Lung (tissue), 12 donors: ENCODE data around the gene TCFL5. TPM values are rescaled to one million over a fixed set of nuclear protein-coding genes. Genes with fewer than 3 reads are reported as not detected.

Source experiments
- ATAC-seq: fragments of 200-7000 bp; cut with Tn5 transposase; one replicate; pipeline ENCODE4 v1.9.1; 2020; ENCODE audit warnings: moderate number of reproducible peaks; ENCODE audit not compliant: insufficient read depth, low FRiP score
- DNase-seq, 3 donors: peaks; one replicate each; pipeline ENCODE4 v3.0.0-alpha.2; 2013 to 2017
- H3K27ac ChIP-seq, 2 donors: one replicate each; pipeline ENCODE4 v1.5.1; 2013; ENCODE audit warnings: mild to moderate bottlenecking in 2 of 2, moderate library complexity in 2 of 2, control low read depth in 1 of 2, inconsistent platforms in 1 of 2, low read depth in 1 of 2, low read length in 1 of 2
- H3K27me3 ChIP-seq, 3 donors: one replicate each; pipeline ENCODE4 v1.5.1; 2013; ENCODE audit warnings: low read length in 2 of 3; ENCODE audit not compliant: control insufficient read depth in 3 of 3, insufficient read depth in 3 of 3
- H3K36me3 ChIP-seq, 4 donors: one replicate each; pipeline ENCODE4 v1.5.1; 2013; ENCODE audit warnings: low read length in 4 of 4, mild to moderate bottlenecking in 1 of 4, moderate library complexity in 1 of 4; ENCODE audit not compliant: control insufficient read depth in 4 of 4, insufficient read depth in 4 of 4
- H3K4me1 ChIP-seq, 5 donors: one replicate each; pipeline ENCODE4 v1.5.1; 2013; ENCODE audit warnings: low read length in 5 of 5, mild to moderate bottlenecking in 2 of 5, moderate library complexity in 1 of 5; ENCODE audit not compliant: control insufficient read depth in 5 of 5, insufficient read depth in 5 of 5
- H3K4me3 ChIP-seq: one replicate; pipeline ENCODE4 v1.5.1; 2013; ENCODE audit warnings: mild to moderate bottlenecking, control low read depth, moderate library complexity
- H3K9ac ChIP-seq, 2 donors: one replicate each; pipeline ENCODE4 v1.5.1; 2013; ENCODE audit warnings: low read length in 2 of 2, control low read depth in 1 of 2; ENCODE audit not compliant: insufficient read depth in 1 of 2
- H3K9me3 ChIP-seq, 4 donors: one replicate each; pipeline ENCODE4 v1.5.1; 2013; ENCODE audit warnings: low read length in 3 of 4, mild to moderate bottlenecking in 1 of 4, moderate library complexity in 1 of 4; ENCODE audit not compliant: control insufficient read depth in 4 of 4, insufficient read depth in 3 of 4
- CTCF ChIP-seq: IDR thresholded peaks from 2 replicates; pipeline ENCODE4 v1.5.1; 2012; ENCODE audit warnings: mild to moderate bottlenecking; ENCODE audit errors: control extremely low read depth, extremely low read depth
- WGBS, 2 donors: extraction: QIAGEN DNeasy Blood & Tissue Kit; methylation state at CpG; one replicate each; pipeline ENCODE4 v1.1.7; 2013; 5-methylcytosine and 5-hydroxymethylcytosine counted together
- polyA plus RNA-seq, 2 donors: library from polyadenylated mRNA; stranded (reverse); fragments of 200-250 nt; gene quantifications; one replicate each; pipeline ENCODE4 v1.2.1, GENCODE V29; 2013
- total RNA-seq, 2 donors: library from RNA; depleted of rRNA in 1 of 2; stranded (reverse); fragments of >200 nt in 1 of 2; gene quantifications; one replicate each; pipeline ENCODE4 v1.2.1, GENCODE V29; 2014 to 2021
- donor health status: control.
- donor health status: control.
- donor health status: Bipolar disorder and iron deficiency.
- donor health status: healthy.
- donor health status: DM: yes; HTN: yes; CAD: no.

Gene TCFL5
- total and polyA plus RNA-seq, 4 donors: 3.8 to 8.6 (median 6.1) TPM

GRCh38 chr20:62906209-62906608 is 44.6 kb upstream of the TCFL5 start:
- Histone ChIP-seq H3K9me3 (peaks cover 0 to 2% (median 0%) of the 10 kb centered on the region in 4 donors), H3K27ac (no peak overlapping the region), H3K9ac (no peak overlapping the region), H3K4me3 (no peak overlapping the region), H3K4me1 (no peaks in the 10 kb centered on the region), H3K36me3 (peaks cover 47 to 73% (median 53%) of the 10 kb centered on the region in 4 donors), H3K27me3 (no peaks in the 10 kb centered on the region)
- DNase-seq (no peak), ATAC-seq (no peak)
- no peak for TF ChIP-seq CTCF
- 94 to 95% methylated on average over 16 of the region's 16 CpGs for WGBS, 2 donors

GRCh38 chr20:62905536-62906117 is 44.0 kb upstream of the TCFL5 start:
- Histone ChIP-seq H3K9ac (no peak overlapping the region), H3K36me3 (peaks cover 45 to 67% (median 54%) of the 10 kb centered on the region in 4 donors), H3K4me1 (peaks cover 0 to 3% (median 0%) of the 10 kb centered on the region in 5 donors)

GRCh38 chr20:62902926-62903615 is 41.4 kb upstream of the TCFL5 start:
- Histone ChIP-seq H3K4me3 (no peak overlapping the region), H3K27me3 (no peaks in the 10 kb centered on the region), H3K36me3 (peaks cover 23 to 45% (median 33%) of the 10 kb centered on the region in 4 donors), H3K9ac (no peak overlapping the region), H3K27ac (no peak overlapping the region), H3K4me1 (peaks cover 0 to 16% (median 0%) of the 10 kb centered on the region in 5 donors), H3K9me3 (peaks cover 0 to 2% (median 0%) of the 10 kb centered on the region in 4 donors)
- DNase-seq (no peak), ATAC-seq (no peak)
- WGBS, 2 donors: 76 to 85% methylated on average over 7 of the region's 7 CpGs
- TF ChIP-seq CTCF: no peak

More at GRCh38 chr20:62905536-62906117, 44.0 kb upstream of the TCFL5 start:
- DNase-seq: no peak
- WGBS, 2 donors: 94 to 95% methylated on average over 17 of the region's 17 CpGs
- Histone ChIP-seq H3K27me3 (no peaks in the 10 kb centered on the region), H3K4me3 (no peak overlapping the region), H3K9me3 (peaks cover 0 to 2% (median 0%) of the 10 kb centered on the region in 4 donors), H3K27ac (no peak overlapping the region)
- ATAC-seq: no peak
- no peak for TF ChIP-seq CTCF
